ENCODE data around the gene PRIM1.
"Not testable (repeated sequence)": the region's sequence is repeated elsewhere in the genome, so short reads cannot be mapped to it uniquely, and the experiment has no call there.

PRIM1 gene

GRCh38 chr12:56751712-56752598 is at the start of gene PRIM1:
Gene PRIM1, minus strand, starts transcription at chr12:56752323. Its CDS starts 25 bp downstream, at chr12:56752298.
- peak within 1 kb of the TSS; percentile 95 for H3K4me3 Mint-ChIP-seq
- H3K27ac Mint-ChIP-seq = peak within 1 kb of the TSS; percentile 100
- peaks cover 35% of the 10 kb centered on the region for H3K4me1 Mint-ChIP-seq (ENCODE audit: low read depth)
- H3K9me3 Mint-ChIP-seq = no peaks in the 10 kb centered on the region
- peak; percentile 92 for DNase-seq
- no peaks in the 10 kb centered on the region for H3K27me3 Mint-ChIP-seq
- peaks cover 50% of the 10 kb centered on the region for H3K36me3 Mint-ChIP-seq (ENCODE audit: low read depth)

GRCh38 chr12:56800221-56800620 is 48.1 kb upstream of the PRIM1 start:
- no peaks in the 10 kb centered on the region for H3K4me1 Mint-ChIP-seq (ENCODE audit: low read depth)
- H3K9me3 Mint-ChIP-seq = no peaks in the 10 kb centered on the region
- no peak overlapping the region for H3K4me3 Mint-ChIP-seq
- H3K27ac Mint-ChIP-seq = no peak overlapping the region
- no peak for DNase-seq
- no peaks in the 10 kb centered on the region for H3K36me3 Mint-ChIP-seq (ENCODE audit: low read depth)
- no peaks in the 10 kb centered on the region for H3K27me3 Mint-ChIP-seq

DNA sequence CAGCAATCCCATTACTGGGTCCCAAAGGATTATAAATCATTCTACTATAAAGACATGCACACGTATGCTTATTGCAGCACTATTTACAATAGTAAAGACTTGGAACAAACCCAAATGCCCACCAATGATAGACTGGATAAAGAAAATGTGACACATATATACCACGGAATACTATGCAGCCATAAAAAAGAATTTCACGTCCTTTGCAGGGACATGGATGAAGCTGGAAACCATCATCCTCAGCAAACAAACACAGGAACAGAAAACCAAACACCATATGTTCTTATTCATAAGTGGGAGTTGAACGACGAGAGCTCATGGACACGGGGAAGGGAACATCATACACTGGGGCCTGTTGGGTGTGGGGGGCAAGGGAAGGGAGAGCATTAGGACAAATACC is 47.2 kb upstream of the PRIM1 start:
- H3K27ac Mint-ChIP-seq, DNase-seq: not testable (repeated sequence)

DNA sequence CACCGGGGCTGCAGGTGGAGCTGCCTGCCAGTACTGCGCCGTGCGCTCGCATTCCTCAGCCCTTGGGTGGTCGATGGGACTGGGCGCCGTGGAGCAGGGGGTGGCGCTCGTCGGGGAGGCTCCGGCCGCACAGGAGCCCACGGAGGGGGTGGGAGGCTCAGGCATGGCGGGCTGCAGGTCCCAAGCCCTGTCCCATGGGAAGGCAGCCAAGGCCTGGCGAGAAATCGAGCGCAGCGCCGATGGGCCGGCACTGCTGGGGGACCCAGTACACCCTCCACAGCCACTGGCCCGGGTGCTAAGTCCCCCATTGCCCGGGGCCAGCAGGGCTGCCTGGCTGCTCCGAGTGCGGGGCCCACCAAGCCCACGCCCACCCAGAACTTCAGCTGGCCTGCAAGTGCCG is 43.7 kb upstream of the PRIM1 start:
- H3K4me3 Mint-ChIP-seq; H3K27me3 Mint-ChIP-seq; H3K36me3 Mint-ChIP-seq (ENCODE audit: low read depth); H3K27ac Mint-ChIP-seq; H3K9me3 Mint-ChIP-seq; DNase-seq; H3K4me1 Mint-ChIP-seq (ENCODE audit: low read depth): not testable (repeated sequence)

More for the DNA sequence above, 47.2 kb upstream of the PRIM1 start:
- not testable (repeated sequence) for H3K4me1 Mint-ChIP-seq (ENCODE audit: low read depth); H3K36me3 Mint-ChIP-seq (ENCODE audit: low read depth); H3K27me3 Mint-ChIP-seq; H3K4me3 Mint-ChIP-seq; H3K9me3 Mint-ChIP-seq

DNA sequence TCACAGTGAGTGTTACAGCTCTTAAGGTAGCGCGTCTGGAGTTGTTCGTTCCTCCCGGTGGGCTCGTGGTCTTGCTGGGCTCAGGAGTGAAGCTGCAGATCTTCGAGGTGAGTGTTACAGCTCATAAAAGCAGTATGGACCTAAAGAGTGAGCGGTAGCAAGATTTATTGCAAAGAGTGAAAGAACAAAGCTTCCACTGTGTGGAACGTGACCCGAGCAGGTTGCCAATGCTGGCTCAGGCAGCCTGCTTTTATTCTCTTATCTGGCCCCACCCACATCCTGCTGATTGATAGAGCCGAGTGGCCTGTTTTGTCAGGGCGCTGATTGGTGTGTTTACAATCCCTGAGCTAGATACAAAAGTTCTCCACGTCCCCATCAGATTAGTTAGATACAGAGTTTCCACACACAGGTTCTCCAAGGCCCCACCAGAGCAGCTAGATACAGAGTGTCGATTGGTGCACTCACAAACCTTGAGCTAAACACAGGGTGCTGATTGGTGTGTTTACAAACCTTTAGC is 43.0 kb upstream of the PRIM1 start:
- not testable (repeated sequence) for H3K36me3 Mint-ChIP-seq (ENCODE audit: low read depth); H3K27ac Mint-ChIP-seq; H3K4me1 Mint-ChIP-seq (ENCODE audit: low read depth); H3K9me3 Mint-ChIP-seq; H3K27me3 Mint-ChIP-seq; DNase-seq
- peak overlapping the region; percentile 23 for H3K4me3 Mint-ChIP-seq

- not testable (repeated sequence) for DNase-seq; H3K4me1 Mint-ChIP-seq (ENCODE audit: low read depth); H3K27ac Mint-ChIP-seq; H3K36me3 Mint-ChIP-seq (ENCODE audit: low read depth); H3K4me3 Mint-ChIP-seq; H3K9me3 Mint-ChIP-seq; H3K27me3 Mint-ChIP-seq
These were observed 41.0 kb upstream of the PRIM1 start for GRCh38 chr12:56793124-56793523.

GRCh38 chr12:56792678-56793077 is 40.6 kb upstream of the PRIM1 start:
- Mint-ChIP-seq H3K27ac (no peak overlapping the region), H3K4me1 (ENCODE audit: low read depth) (no peaks in the 10 kb centered on the region), H3K36me3 (ENCODE audit: low read depth) (no peaks in the 10 kb centered on the region), H3K4me3 (no peak overlapping the region), H3K27me3 (no peaks in the 10 kb centered on the region), H3K9me3 (no peaks in the 10 kb centered on the region)
- no peak for DNase-seq

DNA sequence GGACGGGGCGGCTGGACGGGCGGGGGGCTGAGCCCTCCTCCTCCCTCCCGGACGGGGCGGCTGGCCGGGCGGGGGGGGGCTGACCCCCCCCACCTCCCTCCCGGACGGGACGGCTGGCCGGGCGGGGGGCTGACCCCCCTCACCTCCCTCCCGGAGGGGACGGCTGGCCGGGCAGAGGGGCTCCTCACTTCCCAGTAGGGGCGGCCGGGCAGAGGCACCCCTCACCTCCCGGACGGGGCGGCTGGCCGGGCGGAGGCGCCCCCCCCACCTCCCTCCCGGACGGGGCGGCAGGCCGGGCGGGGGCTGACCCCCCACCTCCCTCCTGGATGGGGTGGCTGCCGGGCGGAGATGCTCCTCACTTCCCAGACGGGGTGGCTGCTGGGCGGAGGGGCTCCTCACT is 37.3 kb upstream of the PRIM1 start:
- not testable (repeated sequence) for H3K4me3 Mint-ChIP-seq; H3K27ac Mint-ChIP-seq; H3K9me3 Mint-ChIP-seq; DNase-seq; H3K4me1 Mint-ChIP-seq (ENCODE audit: low read depth); H3K36me3 Mint-ChIP-seq (ENCODE audit: low read depth); H3K27me3 Mint-ChIP-seq

DNA sequence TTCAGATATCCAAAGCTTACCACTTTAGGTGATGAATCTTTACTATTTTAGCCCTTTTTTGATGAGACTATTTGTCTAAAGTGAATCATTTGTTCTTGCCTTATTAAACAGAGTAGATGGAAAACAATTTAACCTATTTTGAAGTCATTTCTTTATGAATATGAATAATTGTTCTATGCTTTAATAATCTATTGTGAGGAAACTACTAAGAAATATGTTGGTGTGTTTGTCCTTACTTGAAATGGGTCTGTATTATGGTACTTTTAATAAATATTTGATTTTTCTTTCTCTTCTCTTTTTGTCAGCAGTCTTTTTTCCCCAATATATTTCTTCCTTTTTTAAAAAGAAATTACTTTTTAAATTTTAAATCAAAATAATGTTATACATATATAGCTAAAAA is 35.4 kb upstream of the PRIM1 start:
- no peak overlapping the region for H3K4me3 Mint-ChIP-seq
- no peak overlapping the region for H3K27ac Mint-ChIP-seq
- H3K9me3 Mint-ChIP-seq = no peaks in the 10 kb centered on the region
- H3K27me3 Mint-ChIP-seq = no peaks in the 10 kb centered on the region
- DNase-seq = no peak
- no peaks in the 10 kb centered on the region for H3K4me1 Mint-ChIP-seq (ENCODE audit: low read depth)
- H3K36me3 Mint-ChIP-seq (ENCODE audit: low read depth) = no peaks in the 10 kb centered on the region

DNA sequence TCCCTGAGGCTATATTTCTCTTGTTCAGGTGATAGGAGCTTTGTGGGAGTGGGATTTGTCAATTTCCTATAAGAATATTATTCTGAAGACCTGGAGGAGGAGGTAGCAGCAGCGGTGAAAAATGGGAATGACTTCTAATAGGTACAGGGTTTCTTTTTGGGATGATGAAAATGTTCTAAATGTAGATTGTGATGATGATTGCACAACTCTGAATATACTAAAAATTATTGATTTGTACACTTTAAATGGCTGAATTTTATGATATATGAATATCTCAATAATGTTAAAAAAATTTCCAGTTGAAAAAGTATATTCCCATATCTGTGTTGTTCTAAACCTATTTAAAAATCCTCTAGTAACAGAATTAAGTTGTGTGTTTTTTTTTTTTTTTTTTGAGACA is 33.8 kb upstream of the PRIM1 start:
- Mint-ChIP-seq H3K36me3 (ENCODE audit: low read depth) (no peaks in the 10 kb centered on the region), H3K27ac (no peak overlapping the region), H3K9me3 (no peaks in the 10 kb centered on the region), H3K4me1 (ENCODE audit: low read depth) (no peaks in the 10 kb centered on the region), H3K27me3 (no peaks in the 10 kb centered on the region), H3K4me3 (no peak overlapping the region)
- no peak for DNase-seq

DNA sequence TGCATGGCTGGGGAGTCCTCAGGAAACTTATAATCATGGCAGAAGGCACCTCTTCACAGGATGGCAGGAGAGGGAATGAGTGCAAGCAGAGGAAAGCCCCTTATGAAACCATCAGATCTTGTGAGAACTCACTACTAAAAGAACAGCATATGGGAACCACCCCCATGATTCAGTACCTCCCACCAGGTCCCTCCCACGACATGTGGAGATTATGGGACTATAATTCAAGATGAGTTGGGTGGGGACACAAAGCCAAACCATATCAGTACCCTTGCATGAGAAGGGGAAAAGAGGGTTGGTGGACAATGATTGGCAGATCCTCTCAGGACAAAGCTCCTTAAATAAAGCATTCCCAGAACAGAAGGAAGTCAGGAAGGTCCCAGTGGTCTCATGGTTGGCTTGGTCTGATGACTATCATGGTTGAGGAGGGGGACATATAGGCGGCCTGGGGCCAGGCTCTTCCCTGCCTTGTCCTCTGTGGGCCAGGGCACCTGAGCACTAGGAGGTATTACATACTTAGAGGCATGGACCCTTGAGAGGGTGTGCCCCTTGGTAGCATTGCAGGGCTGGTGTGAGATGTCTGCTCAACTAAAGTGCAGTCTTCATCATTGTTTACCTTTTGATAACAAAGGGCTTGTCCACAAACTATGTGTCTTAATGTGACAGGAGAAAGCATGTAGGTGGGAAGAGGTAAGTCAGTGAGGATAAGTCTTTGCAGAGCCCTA is 33.2 kb upstream of the PRIM1 start:
- no peaks in the 10 kb centered on the region for H3K4me1 Mint-ChIP-seq (ENCODE audit: low read depth)
- no peaks in the 10 kb centered on the region for H3K36me3 Mint-ChIP-seq (ENCODE audit: low read depth)
- DNase-seq = no peak
- no peaks in the 10 kb centered on the region for H3K9me3 Mint-ChIP-seq
- no peak overlapping the region for H3K4me3 Mint-ChIP-seq
- H3K27ac Mint-ChIP-seq = no peak overlapping the region
- no peaks in the 10 kb centered on the region for H3K27me3 Mint-ChIP-seq

DNA sequence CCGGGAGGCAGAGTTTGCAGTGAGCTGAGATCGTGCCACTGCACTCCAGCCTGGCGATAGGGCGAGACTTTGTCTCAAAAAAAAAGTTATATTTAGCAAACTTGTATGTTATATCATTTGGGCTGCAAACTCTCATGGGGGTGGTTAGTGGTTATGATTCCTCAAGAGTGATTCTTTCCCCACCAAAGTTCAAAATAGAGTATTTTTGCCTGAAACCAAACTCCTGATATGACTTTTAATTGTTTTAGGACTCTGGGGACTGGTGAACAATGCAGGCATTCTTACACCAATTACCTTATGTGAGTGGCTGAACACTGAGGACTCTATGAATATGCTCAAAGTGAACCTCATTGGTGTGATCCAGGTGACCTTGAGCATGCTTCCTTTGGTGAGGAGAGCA is 29.6 kb upstream of the PRIM1 start:
- Mint-ChIP-seq H3K4me3 (no peak overlapping the region), H3K4me1 (ENCODE audit: low read depth) (no peaks in the 10 kb centered on the region), H3K36me3 (ENCODE audit: low read depth) (no peaks in the 10 kb centered on the region), H3K9me3 (no peaks in the 10 kb centered on the region), H3K27me3 (no peaks in the 10 kb centered on the region), H3K27ac (no peak overlapping the region)
- no peak for DNase-seq

DNA sequence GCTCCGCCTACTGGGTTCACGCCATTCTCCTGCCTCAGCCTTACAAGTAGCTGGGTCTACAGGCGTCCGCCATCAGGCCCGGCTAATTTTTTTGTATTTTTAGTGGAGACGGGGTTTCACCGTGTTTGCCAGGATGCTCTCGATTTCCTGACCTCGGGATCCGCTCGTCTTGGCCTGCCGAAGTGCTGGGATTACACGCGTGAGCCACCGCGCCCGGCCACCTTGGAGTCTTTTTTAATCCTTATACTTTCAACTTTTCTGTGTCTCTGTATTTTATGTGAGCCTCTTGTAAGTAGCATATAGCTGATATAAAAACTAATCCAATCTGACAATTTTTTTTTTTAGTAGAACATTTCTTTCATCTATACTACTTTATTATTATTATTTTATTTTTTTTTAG is 26.6 kb upstream of the PRIM1 start:
- H3K27me3 Mint-ChIP-seq = no peaks in the 10 kb centered on the region
- H3K4me1 Mint-ChIP-seq (ENCODE audit: low read depth) = no peaks in the 10 kb centered on the region
- H3K36me3 Mint-ChIP-seq (ENCODE audit: low read depth) = no peaks in the 10 kb centered on the region
- H3K27ac Mint-ChIP-seq = no peak overlapping the region
- H3K9me3 Mint-ChIP-seq = no peaks in the 10 kb centered on the region
- DNase-seq = no peak
- no peak overlapping the region for H3K4me3 Mint-ChIP-seq

DNA sequence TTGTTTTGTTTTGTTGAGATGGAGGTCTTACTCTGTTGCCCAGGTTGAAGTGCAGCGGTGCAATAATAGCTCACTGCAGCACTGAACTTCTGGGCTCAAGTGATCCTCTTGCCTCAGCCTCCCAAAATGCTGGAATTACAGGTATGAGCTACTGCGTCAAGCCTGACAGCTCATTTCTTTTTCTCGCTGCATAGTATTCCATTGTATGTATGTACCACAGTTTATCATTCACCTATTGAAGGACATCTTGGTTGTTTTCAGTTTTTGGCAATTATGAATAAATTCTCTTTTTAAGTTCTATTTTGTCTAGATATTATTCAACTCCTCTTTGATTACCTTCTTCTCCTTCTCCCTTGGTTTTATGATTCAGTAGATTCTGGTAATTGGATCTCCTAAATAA is 24.5 kb upstream of the PRIM1 start:
- H3K4me3 Mint-ChIP-seq = no peak overlapping the region
- H3K36me3 Mint-ChIP-seq (ENCODE audit: low read depth) = no peaks in the 10 kb centered on the region
- no peaks in the 10 kb centered on the region for H3K27me3 Mint-ChIP-seq
- no peak overlapping the region for H3K27ac Mint-ChIP-seq
- no peaks in the 10 kb centered on the region for H3K4me1 Mint-ChIP-seq (ENCODE audit: low read depth)
- DNase-seq = no peak
- H3K9me3 Mint-ChIP-seq = no peaks in the 10 kb centered on the region

- no peaks in the 10 kb centered on the region for H3K9me3 Mint-ChIP-seq
- no peaks in the 10 kb centered on the region for H3K36me3 Mint-ChIP-seq (ENCODE audit: low read depth)
- no peaks in the 10 kb centered on the region for H3K4me1 Mint-ChIP-seq (ENCODE audit: low read depth)
- H3K4me3 Mint-ChIP-seq = no peak overlapping the region
- no peak overlapping the region for H3K27ac Mint-ChIP-seq
- DNase-seq = no peak
- H3K27me3 Mint-ChIP-seq = no peaks in the 10 kb centered on the region
These were observed 23.5 kb upstream of the PRIM1 start for GRCh38 chr12:56775638-56776037.
